ENCODE results near the gene PAX5.

GRCh38 chr9:37001459-37001858 is 32.6 kb downstream of the PAX5 start:
- no peak for TF ChIP-seq CTCF (conservative IDR thresholded peaks at IDR 0.05)
- TF ChIP-seq ZFX (IDR thresholded peaks at IDR 0.05) = no peak
